Measurements from ENCODE around the gene CDKAL1. TPM values are rescaled to one million over a fixed set of nuclear protein-coding genes. Genes with fewer than 3 reads are reported as not detected.

CDKAL1 gene
- total RNA-seq, 1 donor: 20.0 TPM

GRCh38 chr6:20847904-20848303, 313.6 kb downstream of the CDKAL1 start:
- no peak overlapping the region for H3K4me3 ChIP-seq (ENCODE audit: low read depth, low read length)
- no peak for TF ChIP-seq CTCF (IDR thresholded peaks at IDR 0.05; ENCODE audit: insufficient read depth, low read length)
- no peak for DNase-seq (ENCODE audit: low read depth)

GRCh38 chr6:20850686-20851416, 316.6 kb downstream of the CDKAL1 start:
- H3K4me3 ChIP-seq (ENCODE audit: low read depth, low read length): no peak overlapping the region
- DNase-seq (ENCODE audit: low read depth): no peak
- no peak for TF ChIP-seq CTCF (IDR thresholded peaks at IDR 0.05; ENCODE audit: insufficient read depth, low read length)

- DNase-seq (ENCODE audit: low read depth): no peak
- no peak for TF ChIP-seq CTCF (IDR thresholded peaks at IDR 0.05; ENCODE audit: insufficient read depth, low read length)
- no peak overlapping the region for H3K4me3 ChIP-seq (ENCODE audit: low read depth, low read length)
Observed at GRCh38 chr6:20851795-20852194, 317.5 kb downstream of the CDKAL1 start.

- H3K4me3 ChIP-seq (ENCODE audit: low read depth, low read length): no peak overlapping the region
- no peak for DNase-seq (ENCODE audit: low read depth)
- no peak for TF ChIP-seq CTCF (IDR thresholded peaks at IDR 0.05; ENCODE audit: insufficient read depth, low read length)
Observed at GRCh38 chr6:20853828-20854227, 319.6 kb downstream of the CDKAL1 start.

- no peak for TF ChIP-seq CTCF (IDR thresholded peaks at IDR 0.05; ENCODE audit: insufficient read depth, low read length)
- no peak overlapping the region for H3K4me3 ChIP-seq (ENCODE audit: low read depth, low read length)
- no peak for DNase-seq (ENCODE audit: low read depth)
Observed at GRCh38 chr6:20856681-20857288, 322.5 kb downstream of the CDKAL1 start.

GRCh38 chr6:20861481-20861880, 327.2 kb downstream of the CDKAL1 start:
- no peak overlapping the region for H3K4me3 ChIP-seq (ENCODE audit: low read depth, low read length)
- DNase-seq (ENCODE audit: low read depth): no peak
- TF ChIP-seq CTCF (IDR thresholded peaks at IDR 0.05; ENCODE audit: insufficient read depth, low read length): no peak
